Measurements from ENCODE around the gene SLC47A1. TPM values are rescaled to one million over a fixed set of nuclear protein-coding genes. Genes with fewer than 3 reads are reported as not detected.

SLC47A1 gene
- total RNA-seq = 12.9 TPM
- long read RNA-seq, transcript SLC47A1-201 (17 exons, 3,280 nt) = major isoform, 10 of 31 reads
- long read RNA-seq, partial matches to known transcripts = 1 of 31 reads
- long read RNA-seq, other reads (novel, unspliced or antisense) = 20 of 31 reads

DNA sequence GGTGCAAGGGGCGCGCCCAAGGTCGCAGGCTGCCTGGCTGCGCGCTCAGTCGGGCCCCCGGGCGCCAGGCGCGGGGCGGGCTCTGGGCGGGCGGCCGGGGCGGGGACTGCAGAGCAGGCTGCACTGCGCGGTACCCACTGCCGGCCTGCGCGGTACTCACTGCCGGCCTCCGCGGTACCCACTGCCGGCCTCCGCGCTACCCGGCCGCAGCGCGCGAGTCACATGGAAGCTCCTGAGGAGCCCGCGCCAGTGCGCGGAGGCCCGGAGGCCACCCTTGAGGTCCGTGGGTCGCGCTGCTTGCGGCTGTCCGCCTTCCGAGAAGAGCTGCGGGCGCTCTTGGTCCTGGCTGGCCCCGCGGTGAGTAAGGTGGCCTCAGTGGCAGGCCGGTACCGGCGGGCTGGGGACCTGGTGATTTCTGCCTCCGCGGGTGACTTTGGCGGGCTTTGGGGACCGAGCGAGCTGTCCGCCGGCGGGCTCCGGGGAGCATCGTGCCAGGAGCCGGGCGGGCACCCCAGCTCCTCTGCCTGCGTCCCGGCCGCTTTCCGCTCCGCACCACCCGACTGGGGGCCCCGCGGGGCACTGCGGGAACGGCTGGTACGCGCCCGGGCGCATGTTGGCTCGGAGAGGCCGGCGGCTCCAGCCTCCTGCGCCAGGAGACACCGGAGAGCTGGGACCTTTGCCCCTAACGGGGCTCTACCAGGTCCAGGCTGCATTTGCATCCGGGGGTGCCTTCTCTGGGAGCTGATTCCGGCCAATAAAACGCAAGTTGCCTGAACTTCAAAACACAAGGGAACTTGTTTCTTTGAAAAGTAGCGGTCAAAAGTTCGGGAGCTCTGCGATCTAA lies at the start of gene SLC47A1:
SLC47A1 (plus strand) TSS at position 137 of the 844 bp plus-strand sequence; CDS start at position 223, 86 bp downstream.
- H3K27ac ChIP-seq (replicated peaks) = peak within 1 kb of the TSS; percentile 56
- H3K36me3 ChIP-seq = no peaks in the 10 kb centered on the region
- peaks cover 44% of the 10 kb centered on the region for H3K27me3 ChIP-seq (ENCODE audit: low read depth)
- peaks cover 28% of the 10 kb centered on the region for H3K4me1 ChIP-seq
- DNase-seq = peak; percentile 44
- TF ChIP-seq CTCF (IDR thresholded peaks at IDR 0.05; ENCODE audit: borderline replicate concordance) = no peak
- H3K9me3 ChIP-seq (replicated peaks) = no peaks in the 10 kb centered on the region
- intact Hi-C loops (cut with micrococcal nuclease) = no loop called here
- H3K4me3 ChIP-seq = peak within 1 kb of the TSS; percentile 78

GRCh38 chr17:19485800-19486340 lies 47.8 kb upstream of the SLC47A1 start:
- Histone ChIP-seq H3K27ac (replicated peaks) (no peak overlapping the region), H3K4me1 (no peaks in the 10 kb centered on the region), H3K36me3 (no peaks in the 10 kb centered on the region), H3K9me3 (replicated peaks) (no peaks in the 10 kb centered on the region), H3K4me3 (no peak overlapping the region), H3K27me3 (ENCODE audit: low read depth) (no peaks in the 10 kb centered on the region)
- no peak for DNase-seq
- intact Hi-C loops (cut with micrococcal nuclease) = no loop called here
- no peak for TF ChIP-seq CTCF (IDR thresholded peaks at IDR 0.05; ENCODE audit: borderline replicate concordance)

DNA sequence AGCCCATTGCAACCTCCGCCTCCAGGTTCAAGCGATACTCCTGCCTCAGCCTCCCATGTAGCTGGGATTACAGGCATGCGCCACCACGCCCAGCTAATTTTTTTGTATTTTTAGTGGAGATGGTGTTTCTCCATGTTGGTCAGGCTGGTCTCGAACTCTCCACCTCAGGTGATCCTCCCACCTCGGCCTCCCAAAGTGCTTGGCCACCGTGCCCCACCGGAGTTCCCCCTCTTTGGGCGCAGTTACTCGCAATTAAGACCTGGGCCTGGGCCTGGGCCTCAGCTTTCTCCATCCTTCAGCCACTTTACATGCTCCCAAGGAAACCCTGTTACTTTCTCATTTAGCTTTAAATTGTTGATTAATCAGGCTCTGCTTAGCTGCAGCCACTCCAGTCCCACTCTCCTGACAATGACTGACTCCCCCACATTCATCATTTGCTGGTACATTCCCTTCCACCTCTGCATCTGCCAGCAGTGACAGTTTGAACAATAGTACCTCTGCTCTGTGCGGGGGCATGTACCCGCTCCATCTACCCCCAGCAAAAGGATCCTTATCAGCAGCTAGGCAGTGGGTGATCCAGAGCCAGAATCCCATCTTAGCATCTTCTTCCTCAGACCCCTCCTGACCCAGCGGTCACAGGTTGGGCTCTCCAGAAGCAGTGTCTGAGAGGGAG lies 47.2 kb upstream of the SLC47A1 start:
- H3K4me1 ChIP-seq = no peaks in the 10 kb centered on the region
- DNase-seq = no peak
- no peaks in the 10 kb centered on the region for H3K9me3 ChIP-seq (replicated peaks)
- H3K27me3 ChIP-seq (ENCODE audit: low read depth) = no peaks in the 10 kb centered on the region
- no peaks in the 10 kb centered on the region for H3K36me3 ChIP-seq
- intact Hi-C loops (cut with micrococcal nuclease) = no loop called here
- H3K27ac ChIP-seq (replicated peaks) = no peak overlapping the region
- TF ChIP-seq CTCF (IDR thresholded peaks at IDR 0.05; ENCODE audit: borderline replicate concordance) = no peak
- no peak overlapping the region for H3K4me3 ChIP-seq

DNA sequence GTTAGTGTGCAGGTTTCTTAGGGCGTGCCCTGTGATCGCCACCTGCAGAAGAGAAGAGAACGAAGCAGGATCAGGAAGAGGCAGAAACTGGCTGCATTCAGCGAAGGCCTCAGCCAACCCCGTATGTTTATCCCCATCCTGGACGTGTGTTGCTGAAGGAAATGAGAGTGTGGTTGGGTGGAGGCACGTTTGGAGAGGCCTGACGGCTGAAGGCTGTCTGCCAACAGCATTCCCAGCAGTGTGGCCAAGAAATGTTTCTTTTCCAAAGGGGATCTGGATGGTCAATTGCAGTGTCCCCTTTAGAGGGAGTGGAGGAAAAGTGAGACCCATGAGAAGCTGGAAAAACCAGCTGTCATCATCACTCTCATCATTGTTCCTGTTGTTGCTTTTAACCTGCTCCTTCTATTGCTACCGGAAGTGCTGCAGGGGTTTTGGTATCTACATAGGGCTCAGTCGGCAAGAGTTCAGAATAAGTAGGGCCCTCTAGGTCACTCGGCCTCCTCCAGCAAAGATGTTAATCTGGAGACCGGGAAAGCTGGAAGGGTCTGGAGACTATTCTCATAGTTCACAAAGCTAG lies 46.5 kb upstream of the SLC47A1 start:
- Histone ChIP-seq H3K36me3 (no peaks in the 10 kb centered on the region), H3K4me3 (no peak overlapping the region), H3K27ac (replicated peaks) (no peak overlapping the region), H3K27me3 (ENCODE audit: low read depth) (no peaks in the 10 kb centered on the region), H3K4me1 (no peaks in the 10 kb centered on the region), H3K9me3 (replicated peaks) (no peaks in the 10 kb centered on the region)
- DNase-seq = no peak
- intact Hi-C loops (cut with micrococcal nuclease) = no loop called here
- TF ChIP-seq CTCF (IDR thresholded peaks at IDR 0.05; ENCODE audit: borderline replicate concordance) = no peak

DNA sequence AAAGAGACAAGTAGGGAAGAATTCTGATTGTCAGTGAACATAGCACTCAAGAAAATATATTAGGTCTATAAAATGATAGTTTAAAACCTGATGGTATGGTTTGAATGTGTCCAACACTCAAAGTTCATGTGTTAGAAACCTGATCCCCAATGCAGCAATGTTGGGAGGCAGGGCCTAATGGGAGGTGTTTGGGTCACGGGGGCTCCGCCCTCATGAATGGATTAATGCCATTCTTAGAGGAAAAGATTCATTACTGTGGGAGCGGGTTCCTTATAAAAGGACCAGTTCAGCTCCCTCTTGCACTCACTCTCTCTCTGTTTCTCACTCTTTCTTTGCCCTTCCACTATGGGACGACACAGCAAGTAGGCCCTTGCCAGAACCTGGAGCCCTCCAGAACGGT lies 41.5 kb upstream of the SLC47A1 start:
- intact Hi-C loops (cut with micrococcal nuclease) = no loop called here
- DNase-seq = no peak

More for the DNA sequence above, 41.5 kb upstream of the SLC47A1 start:
- no peak for TF ChIP-seq CTCF (IDR thresholded peaks at IDR 0.05; ENCODE audit: borderline replicate concordance)
- H3K4me1 ChIP-seq = no peaks in the 10 kb centered on the region
- no peak overlapping the region for H3K4me3 ChIP-seq
- no peaks in the 10 kb centered on the region for H3K36me3 ChIP-seq
- no peaks in the 10 kb centered on the region for H3K9me3 ChIP-seq (replicated peaks)
- H3K27me3 ChIP-seq (ENCODE audit: low read depth) = no peaks in the 10 kb centered on the region
- no peak overlapping the region for H3K27ac ChIP-seq (replicated peaks)
